Hepatocyte (in vitro differentiated cells): ENCODE data around the gene WDR62. TPM values are rescaled to one million over a fixed set of nuclear protein-coding genes. Genes with fewer than 3 reads are reported as not detected.
A peak's percentile ranks its signal among the peaks of the same experiment; 100 is the strongest.
"Not testable (repeated sequence)": the region's sequence is repeated elsewhere in the genome, so short reads cannot be mapped to it uniquely, and the experiment has no call there.

Experiments used
- DNase-seq: peaks from one replicate; pipeline ENCODE4 v3.0.0-alpha.2; 2016; ENCODE audit warnings: low spot score
- H2AFZ ChIP-seq: fragments of 200-600 bp; sonication (generic); 2 replicates; pipeline ENCODE4 v1.6.0; 2016; ENCODE audit warnings: antibody characterized with exemption, mild to moderate bottlenecking
- H3K27ac ChIP-seq: fragments of 200-600 bp; sonication (generic); 2 replicates; pipeline ENCODE4 v1.5.1; 2016; ENCODE audit warnings: mild to moderate bottlenecking
- H3K27me3 ChIP-seq: fragments of 200-600 bp; sonication (generic); 2 replicates; pipeline ENCODE4 v1.6.1; 2016
- H3K36me3 ChIP-seq: fragments of 200-600 bp; sonication (generic); replicated peaks from 2 replicates; pipeline ENCODE4 v1.5.1; 2016; ENCODE audit warnings: low read depth; ENCODE audit not compliant: insufficient read depth
- H3K4me1 ChIP-seq: fragments of 200-600 bp; sonication (generic); 2 replicates; pipeline ENCODE4 v1.5.1; 2016; ENCODE audit warnings: mild to moderate bottlenecking, moderate library complexity; ENCODE audit not compliant: insufficient read depth
- H3K4me2 ChIP-seq: fragments of 200-600 bp; sonication (generic); 2 replicates; pipeline ENCODE4 v1.6.0; 2016
- H3K4me3 ChIP-seq: fragments of 200-600 bp; sonication (generic); 2 replicates; pipeline ENCODE4 v1.5.1; 2016; ENCODE audit warnings: mild to moderate bottlenecking
- H3K79me2 ChIP-seq: fragments of 200-600 bp; sonication (generic); 2 replicates; pipeline ENCODE4 v1.6.0; 2017; ENCODE audit warnings: mild to moderate bottlenecking
- H3K9me2 ChIP-seq: fragments of 200-600 bp; sonication (generic); replicated peaks from 2 replicates; pipeline ENCODE4 v1.6.0; 2017; ENCODE audit warnings: mild to moderate bottlenecking; ENCODE audit not compliant: insufficient read depth
- H3K9me3 ChIP-seq: fragments of 200-600 bp; sonication (generic); 2 replicates; pipeline ENCODE4 v1.5.1; 2016; ENCODE audit warnings: low read depth, mild to moderate bottlenecking
- H4K20me1 ChIP-seq: fragments of 200-600 bp; sonication (generic); 2 replicates; pipeline ENCODE4 v1.6.0; 2016; ENCODE audit warnings: mild to moderate bottlenecking; ENCODE audit not compliant: insufficient read depth, poor library complexity, severe bottlenecking
- EZH2 ChIP-seq: fragments of 200-600 bp; sonication (generic); IDR thresholded peaks from 2 replicates; pipeline ENCODE4 v1.6.1; 2016; ENCODE audit warnings: antibody characterized with exemption, mild to moderate bottlenecking, borderline replicate concordance
- EZH2phosphoT487 ChIP-seq: fragments of 200-600 bp; sonication (generic); IDR thresholded peaks from one replicate; pipeline ENCODE4 v1.6.1; 2018; ENCODE audit warnings: antibody characterized with exemption, mild to moderate bottlenecking, low read depth, moderate library complexity; ENCODE audit not compliant: unreplicated experiment, severe bottlenecking
- WGBS: methylation state at CpG from one replicate; pipeline ENCODE4 v1.1.6; 2016; ENCODE audit warnings: low lambda C conversion rate; ENCODE audit errors: missing lambda C conversion rate; 5-methylcytosine and 5-hydroxymethylcytosine counted together
- polyA plus RNA-seq: library from polyadenylated mRNA; unstranded; fragments of >200 nt; fragmentation: Nextera tagmentation; extraction: Ambion mirVana; gene quantifications from 2 replicates; pipeline ENCODE4 v1.2.1, GENCODE V29; 2016
- total RNA-seq: library from RNA; depleted of rRNA; stranded (reverse); fragments of >200 nt; gene quantifications from 2 replicates; pipeline ENCODE4 v1.2.3, GENCODE V29; 2014
- TF ChIP-seq, protein P1 (sequence below): fragments of 200-600 bp; sonication (generic); IDR thresholded peaks from 2 replicates; pipeline ENCODE4 v1.5.1; 2016; ENCODE audit warnings: antibody characterized with exemption, mild to moderate bottlenecking; ENCODE audit not compliant: poor library complexity

WDR62 gene
- total and polyA plus RNA-seq, 2 experiments from 2014 or later: 2.1 to 4.6 TPM

DNA sequence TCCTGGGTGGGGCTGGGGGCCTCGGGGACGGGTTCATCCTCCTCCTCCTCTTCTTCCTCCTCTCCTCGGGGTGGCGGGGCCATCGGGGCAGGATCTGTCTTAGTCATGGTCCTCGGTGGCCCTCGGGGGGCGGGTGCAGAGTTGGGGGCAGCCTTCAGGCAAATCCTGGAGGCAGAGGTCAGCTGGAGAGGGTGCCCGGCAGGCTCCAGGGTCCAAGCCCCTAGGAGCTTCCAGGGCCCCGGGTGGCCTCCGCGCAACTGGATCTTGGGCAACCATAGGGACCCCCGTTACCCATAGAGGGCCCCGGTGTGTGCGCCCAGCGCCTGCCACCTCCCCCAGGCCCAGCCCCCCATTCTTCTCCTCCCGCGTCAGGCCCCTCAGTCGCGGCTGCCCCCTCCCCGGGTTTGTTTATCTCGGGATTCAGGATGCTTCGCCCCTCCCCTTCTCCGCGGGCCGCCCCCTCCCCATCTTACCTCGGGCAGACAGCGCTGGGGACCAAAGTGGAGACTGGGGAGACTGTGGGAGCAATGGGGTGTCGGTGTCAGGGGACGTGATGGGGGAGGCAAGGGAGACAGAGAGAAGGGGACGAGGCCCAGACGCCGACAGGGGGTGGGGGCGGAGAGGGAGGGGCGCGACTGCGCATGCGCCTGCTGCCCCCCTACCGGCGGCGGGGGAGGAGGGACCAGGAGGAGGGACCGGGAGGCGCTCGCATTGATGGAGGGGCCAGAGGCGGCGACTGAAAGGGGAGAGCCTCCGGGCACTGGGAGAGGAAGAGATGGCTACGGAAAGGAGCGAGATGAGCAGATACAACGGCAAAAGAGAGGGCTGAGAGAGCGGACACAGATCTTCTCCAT, 22.2 kb upstream of the WDR62 start, which contains the start of gene CLIP3:
CLIP3 (minus strand) TSS at position 623 of the 854 bp plus-strand sequence; CDS start at position 107, 516 bp downstream.
- no peaks in the 10 kb centered on the region for H3K9me2 ChIP-seq
- H3K4me1 ChIP-seq: peaks cover 3% of the 10 kb centered on the region
- no peaks in the 10 kb centered on the region for H3K27me3 ChIP-seq
- DNase-seq: peak; percentile 79
- H3K27ac ChIP-seq: peak within 1 kb of the TSS; percentile 22
- peaks cover 2% of the 10 kb centered on the region for H3K79me2 ChIP-seq
- H4K20me1 ChIP-seq: no peaks in the 10 kb centered on the region
- no peaks in the 10 kb centered on the region for H3K36me3 ChIP-seq
- peak within 1 kb of the TSS; percentile 87 for H3K4me2 ChIP-seq
- H2AFZ ChIP-seq: peak within 1 kb of the TSS; percentile 75
- WGBS: 7% methylated on average over 10 of the region's 51 CpGs
- peak within 1 kb of the TSS; percentile 94 for H3K4me3 ChIP-seq
- H3K9me3 ChIP-seq: no peaks in the 10 kb centered on the region
- TF ChIP-seq, protein P1, sequence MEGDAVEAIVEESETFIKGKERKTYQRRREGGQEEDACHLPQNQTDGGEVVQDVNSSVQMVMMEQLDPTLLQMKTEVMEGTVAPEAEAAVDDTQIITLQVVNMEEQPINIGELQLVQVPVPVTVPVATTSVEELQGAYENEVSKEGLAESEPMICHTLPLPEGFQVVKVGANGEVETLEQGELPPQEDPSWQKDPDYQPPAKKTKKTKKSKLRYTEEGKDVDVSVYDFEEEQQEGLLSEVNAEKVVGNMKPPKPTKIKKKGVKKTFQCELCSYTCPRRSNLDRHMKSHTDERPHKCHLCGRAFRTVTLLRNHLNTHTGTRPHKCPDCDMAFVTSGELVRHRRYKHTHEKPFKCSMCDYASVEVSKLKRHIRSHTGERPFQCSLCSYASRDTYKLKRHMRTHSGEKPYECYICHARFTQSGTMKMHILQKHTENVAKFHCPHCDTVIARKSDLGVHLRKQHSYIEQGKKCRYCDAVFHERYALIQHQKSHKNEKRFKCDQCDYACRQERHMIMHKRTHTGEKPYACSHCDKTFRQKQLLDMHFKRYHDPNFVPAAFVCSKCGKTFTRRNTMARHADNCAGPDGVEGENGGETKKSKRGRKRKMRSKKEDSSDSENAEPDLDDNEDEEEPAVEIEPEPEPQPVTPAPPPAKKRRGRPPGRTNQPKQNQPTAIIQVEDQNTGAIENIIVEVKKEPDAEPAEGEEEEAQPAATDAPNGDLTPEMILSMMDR: no peak
- TF ChIP-seq EZH2 (no peak), EZH2phosphoT487 (no peak)

DNA sequence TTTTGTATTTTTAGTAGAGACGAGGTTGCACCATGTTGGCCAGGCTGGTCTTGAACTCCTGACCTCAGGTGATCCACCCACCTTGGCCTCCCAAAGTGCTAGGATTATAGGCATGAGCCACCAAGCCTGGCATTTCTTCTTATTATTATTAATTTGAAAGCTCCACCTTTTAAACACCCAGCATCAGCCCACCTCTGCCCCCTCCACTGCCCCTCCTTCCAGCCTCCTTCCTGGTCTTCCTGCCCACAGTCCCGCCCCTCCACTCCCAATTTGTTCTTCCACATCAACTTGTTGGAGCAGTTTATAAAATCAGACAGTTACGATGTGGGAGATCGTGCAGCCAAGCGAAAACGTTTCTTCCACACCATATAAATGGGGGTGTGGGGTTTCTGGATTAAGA, 14.2 kb upstream of the WDR62 start:
- H4K20me1 ChIP-seq: no peaks in the 10 kb centered on the region
- no peaks in the 10 kb centered on the region for H3K36me3 ChIP-seq
- H3K27me3 ChIP-seq: no peaks in the 10 kb centered on the region
- no peaks in the 10 kb centered on the region for H3K9me2 ChIP-seq
- TF ChIP-seq, protein P1: no peak
- no peak for TF ChIP-seq EZH2
- TF ChIP-seq EZH2phosphoT487: peak; percentile 27
- WGBS: 66% methylated on average over 6 of the region's 6 CpGs
- no peak overlapping the region for H2AFZ ChIP-seq
- H3K9me3 ChIP-seq: no peaks in the 10 kb centered on the region
- H3K4me1 ChIP-seq: peaks cover 14% of the 10 kb centered on the region
- no peak overlapping the region for H3K27ac ChIP-seq
- H3K4me2 ChIP-seq: no peak overlapping the region
- H3K79me2 ChIP-seq: no peaks in the 10 kb centered on the region
- no peak overlapping the region for H3K4me3 ChIP-seq
- no peak for DNase-seq

DNA sequence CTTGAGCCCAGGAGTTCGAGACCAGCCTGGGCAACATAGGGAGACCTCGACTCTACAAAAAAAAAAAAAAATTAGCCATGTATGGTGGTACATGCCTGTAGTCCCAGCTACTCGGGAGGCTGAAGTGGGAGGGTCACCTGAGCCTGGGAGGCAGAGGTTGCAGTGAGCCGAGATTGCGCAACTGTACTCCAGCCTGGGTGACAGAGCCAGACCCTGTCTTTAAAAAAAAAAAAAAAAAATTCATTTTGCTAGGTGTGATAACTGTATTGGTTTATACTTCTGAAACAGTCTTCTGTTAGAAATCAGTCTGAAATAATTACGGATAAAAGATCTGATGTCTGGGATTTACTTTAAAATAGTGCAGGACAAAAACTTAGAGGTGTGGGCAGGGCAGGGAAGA, 13.6 kb upstream of the WDR62 start:
- WGBS: 76% methylated on average over 6 of the region's 6 CpGs
- not testable (repeated sequence) for H3K27me3 ChIP-seq, H3K9me3 ChIP-seq, H3K4me2 ChIP-seq, H3K4me3 ChIP-seq, H3K36me3 ChIP-seq, H4K20me1 ChIP-seq, H3K79me2 ChIP-seq, DNase-seq, H3K9me2 ChIP-seq, H2AFZ ChIP-seq
- Histone ChIP-seq H3K4me1 (peaks cover 14% of the 10 kb centered on the region), H3K27ac (peak overlapping the region; percentile 65)

DNA sequence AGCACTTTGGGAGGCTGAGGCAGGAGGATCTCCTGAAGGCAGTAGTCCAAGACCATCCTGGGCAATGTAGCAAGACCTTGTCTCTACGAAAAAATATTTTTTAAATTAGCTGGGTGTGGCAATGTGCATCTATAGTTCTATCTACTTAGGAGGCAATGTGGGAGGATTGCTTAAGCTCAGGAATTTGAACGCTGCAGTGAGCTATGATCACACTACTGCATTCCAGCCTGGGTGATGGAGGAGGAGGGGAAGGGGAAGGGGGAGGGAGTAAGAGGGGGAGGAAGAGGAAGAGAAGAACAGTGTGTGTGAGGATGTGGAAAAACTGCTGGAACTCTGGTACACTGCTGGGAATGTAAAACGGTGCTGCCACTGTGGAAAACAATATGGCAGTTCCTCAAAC, 12.9 kb upstream of the WDR62 start:
- H3K4me2 ChIP-seq: peak overlapping the region; percentile 5
- no peaks in the 10 kb centered on the region for H4K20me1 ChIP-seq
- H3K9me3 ChIP-seq: no peaks in the 10 kb centered on the region
- H3K79me2 ChIP-seq: no peaks in the 10 kb centered on the region
- H3K4me1 ChIP-seq: peaks cover 14% of the 10 kb centered on the region
- H3K36me3 ChIP-seq: no peaks in the 10 kb centered on the region
- TF ChIP-seq EZH2 (no peak), EZH2phosphoT487 (no peak)
- TF ChIP-seq, protein P1: no peak
- H3K4me3 ChIP-seq: no peak overlapping the region
- H2AFZ ChIP-seq: no peak overlapping the region
- H3K27me3 ChIP-seq: no peaks in the 10 kb centered on the region
- DNase-seq: peak; percentile 66
- WGBS: 12% methylated on average over 3 of the region's 3 CpGs
- peak overlapping the region; percentile 74 for H3K27ac ChIP-seq
- H3K9me2 ChIP-seq: no peaks in the 10 kb centered on the region
